NCI-H446 treated with DMSO at 0.1 percent for 48 hours (cell line): ENCODE data around the gene C6orf58.
"Not testable (repeated sequence)": the region's sequence is repeated elsewhere in the genome, so short reads cannot be mapped to it uniquely, and the experiment has no call there.

Experiments
- DNase-seq: peaks from one replicate; lab custom pipeline; 2025; lab: John Stamatoyannopoulos, UW

Gene C6orf58

GRCh38 chr6:127592964-127593363, 16.0 kb downstream of the C6orf58 start:
- DNase-seq: no peak

GRCh38 chr6:127593456-127593855, 16.5 kb downstream of the C6orf58 start:
- DNase-seq: not testable (repeated sequence)

- peak; percentile 52 for DNase-seq
Observed at GRCh38 chr6:127606131-127606562, 29.2 kb downstream of the C6orf58 start.

GRCh38 chr6:127608554-127609270, 31.7 kb downstream of the C6orf58 start:
- DNase-seq: no peak

DNA sequence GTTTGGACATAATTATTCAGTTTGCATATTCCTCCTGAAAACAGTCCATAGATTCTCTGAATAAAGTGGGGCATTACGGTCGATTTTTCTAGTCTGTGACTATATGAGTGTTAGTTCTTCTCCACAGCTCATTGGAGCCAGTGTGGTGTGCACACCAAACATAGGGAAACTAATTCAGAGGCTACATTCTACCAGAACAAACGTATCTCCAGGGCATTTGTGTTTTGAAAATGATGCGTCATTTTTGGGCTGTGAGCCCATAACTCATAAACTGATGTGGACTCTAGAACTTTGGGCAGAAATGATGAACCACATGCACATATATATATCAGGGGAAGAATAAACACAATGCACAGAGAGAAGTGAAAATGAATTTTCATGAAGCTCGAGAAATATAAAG, 41.8 kb downstream of the C6orf58 start:
- no peak for DNase-seq

DNA sequence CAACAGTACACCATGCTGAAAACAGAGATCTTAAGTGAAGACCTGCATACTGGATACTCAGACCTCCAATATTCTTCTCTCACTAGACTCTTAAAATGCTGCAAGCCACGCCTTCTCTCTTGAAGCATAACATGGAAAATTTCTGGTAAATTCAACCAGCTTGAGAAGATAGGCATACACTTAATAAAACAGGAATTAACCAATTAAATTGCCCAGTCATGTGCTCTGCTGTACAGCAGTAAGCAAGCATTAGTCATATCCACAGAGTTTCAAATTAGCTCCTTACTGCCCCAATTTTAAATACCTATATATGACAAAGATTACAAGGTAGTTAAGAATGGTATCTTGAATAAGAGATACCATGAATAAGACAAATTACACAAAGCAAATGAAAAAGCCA, 53.8 kb downstream of the C6orf58 start:
- DNase-seq: no peak

DNA sequence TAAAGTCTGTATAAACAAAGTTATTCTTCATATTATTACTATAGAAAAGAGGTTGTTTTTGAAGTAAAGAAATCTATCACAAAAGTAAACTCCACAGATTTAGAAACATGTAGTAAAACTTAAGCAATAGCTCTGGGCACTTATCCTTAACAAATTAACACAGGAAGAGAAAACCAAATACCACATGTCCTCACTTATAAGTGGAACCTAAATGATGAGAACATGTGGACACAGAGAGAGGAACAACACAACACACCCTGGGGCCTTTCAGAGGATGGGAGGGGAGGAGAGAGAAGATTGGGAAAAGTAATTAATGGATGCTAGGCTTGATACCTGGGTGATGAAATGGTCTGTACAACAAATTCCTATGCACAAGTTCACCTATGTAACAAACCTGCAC, 57.2 kb downstream of the C6orf58 start:
- no peak for DNase-seq

DNA sequence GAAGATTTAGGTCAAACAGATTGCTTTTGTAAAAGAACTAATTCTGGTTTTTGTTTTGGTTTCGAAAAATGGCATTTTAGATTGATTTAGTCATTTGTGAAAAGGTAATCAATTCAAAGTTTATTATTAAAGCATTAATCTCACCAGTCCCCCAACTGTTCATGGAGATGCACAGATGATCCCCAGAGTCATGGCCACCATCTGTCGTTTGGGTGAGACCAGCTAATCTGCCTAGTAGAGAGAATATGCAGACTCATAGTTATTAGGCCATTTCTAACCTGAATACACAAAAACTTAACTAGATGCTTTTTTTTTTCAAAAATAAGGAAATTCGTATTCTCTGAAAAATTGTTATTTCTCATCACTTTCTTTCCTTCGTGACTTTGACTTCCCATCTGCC, 58.1 kb downstream of the C6orf58 start:
- no peak for DNase-seq

DNA sequence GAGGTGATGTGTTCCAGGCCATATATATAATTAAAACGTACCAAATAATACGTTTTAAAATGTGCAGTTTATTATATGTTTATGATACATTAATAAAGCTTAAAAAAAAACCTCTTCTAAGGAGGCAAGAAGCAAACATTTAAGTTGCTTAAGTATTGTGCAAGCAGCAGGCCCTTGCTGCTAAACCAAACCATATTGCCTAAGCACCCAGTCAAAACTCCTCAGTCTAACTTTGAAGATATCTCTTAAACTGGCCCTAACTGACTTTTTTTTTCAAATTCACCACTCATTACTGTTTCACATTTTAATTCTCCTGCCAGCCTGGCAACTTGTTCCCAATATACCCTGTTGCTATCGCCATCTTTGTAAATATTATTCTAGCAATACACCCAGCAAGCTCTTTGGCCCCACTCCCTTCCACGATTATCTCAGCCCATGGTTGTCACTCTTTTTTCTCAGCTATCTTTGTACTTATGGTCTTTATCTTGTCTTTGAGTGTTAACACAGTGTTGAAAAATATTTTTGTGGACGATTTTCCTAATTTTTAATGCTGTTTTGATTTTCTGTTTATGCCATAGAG, 60.9 kb downstream of the C6orf58 start:
- DNase-seq: no peak
